NCI-H2029 treated with DMSO at 0.1 percent for 48 hours (cell line): ENCODE results near the gene PNMA8A.

Source experiments
- DNase-seq: peaks from one replicate; lab custom pipeline; 2025; lab: John Stamatoyannopoulos, UW

The PNMA8A gene

GRCh38 chr19:46428239-46429135, 42.9 kb downstream of the PNMA8A start, which contains the start of gene PNMA8C:
PNMA8C (minus strand) TSS chr19:46428936; CDS start chr19:46428359, 577 bp downstream.
- peak; percentile 16 for DNase-seq

- DNase-seq: no peak
Observed at GRCh38 chr19:46427518-46428045, 43.8 kb downstream of the PNMA8A start.

- DNase-seq: peak; percentile 80
Observed at GRCh38 chr19:46426506-46427162, 44.7 kb downstream of the PNMA8A start.

GRCh38 chr19:46426035-46426505, 45.3 kb downstream of the PNMA8A start:
- DNase-seq: no peak

- DNase-seq: no peak
Observed at GRCh38 chr19:46423188-46423587, 48.2 kb downstream of the PNMA8A start.

GRCh38 chr19:46422344-46422743, 49.0 kb downstream of the PNMA8A start:
- no peak for DNase-seq

- DNase-seq: no peak
Observed at GRCh38 chr19:46420056-46420455, 51.3 kb downstream of the PNMA8A start.
